Thoracic aorta (tissue), 2 donors: ENCODE results near the gene C22orf39. TPM values are rescaled to one million over a fixed set of nuclear protein-coding genes. Genes with fewer than 3 reads are reported as not detected.

ENCODE experiments used
- ATAC-seq: fragments of 150-250 bp; one replicate; pipeline ENCODE4 v1.8.0; 2017; ENCODE audit warnings: low read depth; ENCODE audit not compliant: insufficient number of reproducible peaks, low FRiP score
- DNase-seq: peaks from one replicate; pipeline ENCODE4 v3.0.0-alpha.2; 2020; ENCODE audit warnings: low spot score
- H3K27ac ChIP-seq, 2 donors: fragments of 200-600 bp; sonication (generic); 1 replicate in 1 of 2; 2 replicates in 1 of 2; pipeline ENCODE4 v1.5.1; 2016; ENCODE audit warnings: mild to moderate bottlenecking in 2 of 2, moderate library complexity in 2 of 2
- H3K27me3 ChIP-seq: fragments of 200-600 bp; sonication (generic); replicated peaks from 2 replicates; pipeline ENCODE4 v1.6.0; 2016; ENCODE audit warnings: mild to moderate bottlenecking; ENCODE audit not compliant: insufficient read depth
- H3K36me3 ChIP-seq: fragments of 200-600 bp; sonication (generic); one replicate; pipeline ENCODE4 v1.5.1; 2016
- H3K4me1 ChIP-seq, 2 donors: fragments of 200-600 bp; sonication (generic); 1 replicate in 1 of 2; 2 replicates in 1 of 2; pipeline versions ENCODE4 v1.5.1 to v1.6.0; 2016; ENCODE audit warnings: low read depth in 2 of 2, mild to moderate bottlenecking in 1 of 2; ENCODE audit not compliant: control insufficient read depth in 1 of 2
- H3K4me3 ChIP-seq: fragments of 200-600 bp; sonication (generic); 2 replicates; pipeline ENCODE4 v1.5.1; 2016; ENCODE audit warnings: mild to moderate bottlenecking
- H3K9me3 ChIP-seq: fragments of 200-600 bp; sonication (generic); 2 replicates; pipeline ENCODE4 v1.5.1; 2016
- total RNA-seq, 2 donors: library from RNA; depleted of rRNA; stranded (reverse); fragments of >200 nt; gene quantifications; one replicate each; pipeline versions ENCODE4 v1.1.0 to v1.2.3, GENCODE V29; 2016
- TF ChIP-seq, protein P1 (sequence below): fragments of 200-600 bp; sonication (generic); IDR thresholded peaks from one replicate; pipeline ENCODE4 v1.5.1; 2019; ENCODE audit warnings: antibody characterized with exemption

Gene C22orf39
- total RNA-seq, 2 donors from 2014 or later, result 59.8 to 67.7 TPM

DNA sequence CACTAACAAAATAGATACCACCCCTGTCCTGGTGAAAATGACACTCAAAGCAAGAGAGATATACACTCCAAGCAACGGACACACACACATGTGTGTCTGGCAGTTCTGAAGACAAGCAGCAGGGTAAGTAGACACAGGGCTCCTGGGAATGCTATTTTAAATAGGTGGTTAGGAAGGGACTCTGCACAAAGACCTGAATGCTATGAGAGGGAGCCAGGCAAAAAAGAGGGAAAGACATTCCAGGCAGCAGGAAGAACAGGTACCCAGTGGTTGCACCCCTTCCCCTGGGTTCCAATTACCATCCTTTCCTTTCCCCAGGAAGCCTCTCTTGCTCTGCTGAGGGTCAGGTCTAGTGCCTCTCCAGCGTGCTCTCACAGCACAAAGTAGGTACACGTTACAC lies 28.5 kb upstream of the C22orf39 start:
- Histone ChIP-seq H3K27me3 (no peaks in the 10 kb centered on the region), H3K27ac (no peak overlapping the region), H3K4me1 (peaks cover 16 to 17% of the 10 kb centered on the region in 2 donors), H3K4me3 (no peak overlapping the region), H3K9me3 (no peaks in the 10 kb centered on the region), H3K36me3 (peaks cover 27% of the 10 kb centered on the region)
- DNase-seq (no peak), ATAC-seq (no peak)
- TF ChIP-seq, protein P1, sequence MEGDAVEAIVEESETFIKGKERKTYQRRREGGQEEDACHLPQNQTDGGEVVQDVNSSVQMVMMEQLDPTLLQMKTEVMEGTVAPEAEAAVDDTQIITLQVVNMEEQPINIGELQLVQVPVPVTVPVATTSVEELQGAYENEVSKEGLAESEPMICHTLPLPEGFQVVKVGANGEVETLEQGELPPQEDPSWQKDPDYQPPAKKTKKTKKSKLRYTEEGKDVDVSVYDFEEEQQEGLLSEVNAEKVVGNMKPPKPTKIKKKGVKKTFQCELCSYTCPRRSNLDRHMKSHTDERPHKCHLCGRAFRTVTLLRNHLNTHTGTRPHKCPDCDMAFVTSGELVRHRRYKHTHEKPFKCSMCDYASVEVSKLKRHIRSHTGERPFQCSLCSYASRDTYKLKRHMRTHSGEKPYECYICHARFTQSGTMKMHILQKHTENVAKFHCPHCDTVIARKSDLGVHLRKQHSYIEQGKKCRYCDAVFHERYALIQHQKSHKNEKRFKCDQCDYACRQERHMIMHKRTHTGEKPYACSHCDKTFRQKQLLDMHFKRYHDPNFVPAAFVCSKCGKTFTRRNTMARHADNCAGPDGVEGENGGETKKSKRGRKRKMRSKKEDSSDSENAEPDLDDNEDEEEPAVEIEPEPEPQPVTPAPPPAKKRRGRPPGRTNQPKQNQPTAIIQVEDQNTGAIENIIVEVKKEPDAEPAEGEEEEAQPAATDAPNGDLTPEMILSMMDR, result no peak

DNA sequence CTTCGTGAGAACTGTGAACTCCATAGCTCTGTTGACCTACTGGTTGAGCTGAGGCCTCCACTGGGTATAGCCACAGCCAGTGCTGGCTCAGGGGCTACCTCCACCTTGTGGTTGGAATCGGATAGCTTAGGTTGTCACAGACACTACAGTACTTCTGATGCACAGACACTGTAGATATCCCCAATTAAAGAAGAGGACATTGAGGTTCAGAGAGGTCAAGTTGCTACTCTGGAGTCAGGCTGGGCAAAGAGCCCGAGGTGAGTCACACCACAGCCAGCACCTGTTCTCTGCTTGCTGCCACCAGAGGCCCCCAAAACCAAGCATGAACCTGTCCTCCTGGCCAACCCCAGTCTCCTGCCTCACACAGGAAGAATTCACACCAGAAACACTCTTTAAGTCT lies 26.1 kb upstream of the C22orf39 start:
- ATAC-seq (no peak), DNase-seq (no peak)
- Histone ChIP-seq H3K36me3 (peaks cover 51% of the 10 kb centered on the region), H3K27me3 (no peaks in the 10 kb centered on the region), H3K4me1 (peaks cover 12% of the 10 kb centered on the region in 2 donors), H3K27ac (no peak overlapping the region), H3K9me3 (no peaks in the 10 kb centered on the region), H3K4me3 (no peak overlapping the region)
- TF ChIP-seq, protein P1, result no peak

GRCh38 chr22:19472233-19472632 lies 24.7 kb upstream of the C22orf39 start:
- Histone ChIP-seq H3K27ac (no peak overlapping the region), H3K4me3 (no peak overlapping the region), H3K36me3 (peaks cover 63% of the 10 kb centered on the region), H3K27me3 (no peaks in the 10 kb centered on the region), H3K4me1 (peaks cover 3% of the 10 kb centered on the region in 2 donors), H3K9me3 (no peaks in the 10 kb centered on the region)
- TF ChIP-seq, protein P1, result no peak
- ATAC-seq (no peak), DNase-seq (no peak)

DNA sequence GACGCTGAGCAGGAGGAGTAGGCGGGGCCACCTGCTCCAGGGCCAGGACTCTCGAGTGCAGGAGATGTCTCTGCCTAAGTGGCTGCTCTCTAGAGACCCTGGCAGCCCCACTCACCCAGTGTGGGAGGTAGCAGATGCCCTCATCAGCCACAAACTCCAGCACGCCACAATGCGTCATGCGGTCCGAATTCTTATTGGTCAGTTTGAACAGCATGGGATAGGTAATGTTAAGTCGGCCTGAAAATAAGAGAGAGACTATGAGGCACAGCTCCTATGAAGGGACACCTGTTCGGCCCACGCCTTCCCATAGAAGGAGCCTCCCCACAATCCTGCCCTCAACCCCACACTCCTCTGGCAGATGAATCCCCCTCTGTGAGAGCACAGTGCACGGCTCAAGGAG lies 24.1 kb upstream of the C22orf39 start:
- no peaks in the 10 kb centered on the region for H3K9me3 ChIP-seq
- ATAC-seq (no peak), DNase-seq (no peak)
- H3K27ac ChIP-seq, result no peak overlapping the region
- H3K36me3 ChIP-seq, result peaks cover 69% of the 10 kb centered on the region
- TF ChIP-seq, protein P1, result no peak
- no peaks in the 10 kb centered on the region for H3K4me1 ChIP-seq
- H3K4me3 ChIP-seq, result no peak overlapping the region
- H3K27me3 ChIP-seq, result no peaks in the 10 kb centered on the region

DNA sequence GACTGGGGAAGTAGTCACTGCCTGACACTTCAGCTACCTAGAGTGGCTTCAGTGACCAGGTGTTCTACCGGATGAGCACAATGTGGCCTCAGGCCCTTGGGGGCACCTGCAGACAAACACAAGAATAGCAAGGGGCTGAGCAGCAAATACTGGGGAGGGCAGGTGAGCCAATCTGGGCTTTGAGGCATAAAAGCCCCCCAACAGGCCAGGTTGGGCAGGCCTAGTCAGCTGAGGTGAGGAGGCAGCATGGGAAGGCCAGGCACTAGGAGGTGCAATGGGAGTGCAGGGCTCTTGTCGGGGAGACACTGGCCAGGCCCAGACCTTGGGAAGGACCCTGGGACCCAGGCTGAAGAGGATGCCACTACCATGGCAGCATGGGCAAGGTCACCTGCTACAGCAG lies 22.5 kb upstream of the C22orf39 start:
- ATAC-seq, result no peak
- H3K27ac ChIP-seq, result no peak overlapping the region
- H3K4me3 ChIP-seq, result no peak overlapping the region
- peaks cover 78% of the 10 kb centered on the region for H3K36me3 ChIP-seq
- H3K4me1 ChIP-seq, result no peaks in the 10 kb centered on the region
- H3K27me3 ChIP-seq, result no peaks in the 10 kb centered on the region
- TF ChIP-seq, protein P1, result no peak
- H3K9me3 ChIP-seq, result no peaks in the 10 kb centered on the region
- no peak for DNase-seq
